TTC549 (cell line): ENCODE results near the gene PEF1.
"Not testable (repeated sequence)": the region's sequence is repeated elsewhere in the genome, so short reads cannot be mapped to it uniquely, and the experiment has no call there.

Source experiments
- FAIRE-seq: peaks from 2 replicates; lab custom pipeline; 2012; peaks lifted over from hg19 to GRCh38; lab: Jason Lieb, UNC

The PEF1 gene

DNA sequence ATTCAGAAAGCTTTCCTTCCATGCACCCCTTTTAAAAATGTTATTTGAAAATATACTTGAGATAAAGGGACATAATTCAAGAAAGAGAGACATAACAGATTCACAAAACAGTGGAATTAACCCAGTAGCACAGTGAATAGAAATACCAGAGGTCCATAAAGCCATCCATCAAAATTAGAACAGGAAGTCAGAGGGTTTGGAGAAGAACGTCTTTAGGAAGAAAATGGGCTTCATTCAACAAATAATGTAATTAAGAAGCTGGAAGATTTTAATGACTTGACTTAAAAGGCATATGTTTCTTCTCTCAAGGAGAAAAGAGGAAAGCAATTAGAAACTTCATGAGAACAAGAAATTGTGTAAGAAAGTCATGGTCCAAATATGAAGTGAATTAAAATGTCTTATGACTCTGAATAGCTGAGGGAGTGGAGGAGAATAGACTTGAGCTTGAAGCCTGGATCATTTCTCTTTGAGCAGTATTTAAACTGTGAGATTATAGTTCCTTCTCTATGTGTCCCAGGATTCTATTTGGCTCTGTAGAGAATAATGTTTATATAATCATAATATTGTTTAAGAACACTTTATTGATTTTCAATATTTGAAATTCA is 35.1 kb downstream of the PEF1 start:
- no peak for FAIRE-seq

DNA sequence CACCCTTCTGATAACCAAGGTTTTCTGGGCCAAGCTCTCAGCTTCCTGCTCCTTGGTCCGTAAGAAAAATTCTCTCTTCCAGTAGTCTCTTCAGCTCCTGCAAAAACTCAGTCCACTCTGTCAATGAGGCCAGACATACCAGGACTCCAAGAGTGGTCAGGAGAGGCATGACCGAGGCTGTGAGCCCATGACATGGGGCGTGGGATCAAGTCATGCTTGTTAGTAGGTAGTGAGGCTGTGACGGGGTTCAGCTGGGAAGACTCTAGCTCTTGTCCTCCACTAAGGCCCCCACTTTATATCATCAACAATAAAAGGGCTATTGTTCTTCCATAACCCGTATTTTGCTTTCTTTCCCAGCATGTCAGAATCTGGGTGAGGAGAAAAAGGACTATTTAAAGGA is 37.3 kb downstream of the PEF1 start:
- no peak for FAIRE-seq

DNA sequence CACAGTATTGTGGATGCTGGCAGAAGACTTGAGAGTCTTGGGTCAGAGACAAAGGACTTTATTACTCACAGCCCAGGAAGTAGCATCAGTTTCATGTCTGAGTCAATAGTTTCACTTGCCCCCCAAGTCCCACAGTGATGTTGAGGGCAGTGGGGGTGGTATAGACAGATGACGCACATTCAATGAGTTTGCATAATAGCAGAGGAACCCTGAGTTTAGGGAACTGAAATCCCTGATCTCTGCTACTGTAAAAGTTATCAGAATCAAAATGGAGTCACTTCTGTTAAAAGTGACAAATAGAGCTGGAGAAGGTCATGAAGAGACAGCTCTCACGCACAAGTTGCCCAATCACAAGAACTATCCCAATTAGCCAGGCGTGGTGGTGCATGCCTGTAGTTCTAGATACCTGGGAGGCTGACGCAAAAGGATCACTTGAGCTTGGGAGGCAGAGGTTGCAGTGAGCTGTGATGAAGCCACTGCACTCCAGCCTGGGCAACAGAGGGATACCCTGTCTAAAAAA is 38.7 kb downstream of the PEF1 start:
- FAIRE-seq = no peak

DNA sequence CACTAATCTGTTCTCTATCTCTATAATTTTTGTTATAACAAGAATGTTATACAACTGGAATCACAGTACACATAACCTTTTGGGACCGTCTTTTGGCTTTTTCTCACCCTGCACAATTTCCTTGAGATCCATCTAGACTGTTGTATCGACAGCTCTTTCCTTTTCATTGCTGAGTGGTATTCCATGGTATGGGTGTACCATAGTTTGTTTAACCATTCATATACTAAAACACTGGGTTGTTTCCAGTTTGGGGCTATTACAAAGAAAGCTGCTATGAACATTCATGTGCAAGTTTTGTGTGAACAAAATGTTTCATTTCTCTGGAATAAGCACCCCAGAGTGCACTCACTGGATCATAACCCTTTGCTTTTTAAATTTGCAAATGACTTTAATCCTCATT is 42.6 kb downstream of the PEF1 start:
- no peak for FAIRE-seq

DNA sequence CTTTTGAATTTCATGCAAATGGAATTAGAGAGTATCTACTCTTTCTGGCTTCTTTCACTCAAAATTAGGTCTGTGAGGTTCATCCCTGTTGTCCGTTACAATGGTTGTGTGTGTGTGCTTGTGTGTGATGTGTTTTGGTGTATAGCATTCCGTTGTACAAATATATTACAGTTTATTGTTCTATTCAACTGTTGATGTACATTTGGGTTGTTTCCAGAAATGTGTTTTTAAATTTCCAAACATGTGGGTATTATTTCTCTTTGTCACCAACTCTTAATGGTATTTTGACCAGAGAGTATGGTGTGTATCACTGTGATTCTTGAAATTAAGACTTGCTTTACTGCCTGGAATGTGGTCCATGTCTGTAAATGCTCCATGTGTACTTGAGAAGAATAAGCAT is 44.0 kb downstream of the PEF1 start:
- FAIRE-seq = no peak

DNA sequence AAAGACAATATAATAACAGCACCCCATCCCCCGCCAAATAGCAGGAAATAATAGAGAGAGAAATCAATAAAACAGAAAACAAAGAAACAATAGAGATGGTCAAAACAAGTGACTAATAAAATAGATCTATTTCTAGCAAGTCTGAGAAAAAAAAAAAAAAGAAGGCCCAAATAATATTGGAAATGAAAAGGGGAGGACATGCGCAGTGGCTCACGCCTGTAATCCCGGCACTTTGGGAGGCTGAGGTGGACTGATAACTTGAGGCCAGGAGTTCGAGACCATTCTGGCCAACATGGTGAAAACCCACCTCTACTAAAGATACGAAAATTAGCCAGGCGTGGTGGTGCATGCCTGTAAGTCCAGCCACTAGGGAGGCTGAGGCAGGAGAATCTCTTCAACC is 45.7 kb downstream of the PEF1 start:
- FAIRE-seq = no peak

DNA sequence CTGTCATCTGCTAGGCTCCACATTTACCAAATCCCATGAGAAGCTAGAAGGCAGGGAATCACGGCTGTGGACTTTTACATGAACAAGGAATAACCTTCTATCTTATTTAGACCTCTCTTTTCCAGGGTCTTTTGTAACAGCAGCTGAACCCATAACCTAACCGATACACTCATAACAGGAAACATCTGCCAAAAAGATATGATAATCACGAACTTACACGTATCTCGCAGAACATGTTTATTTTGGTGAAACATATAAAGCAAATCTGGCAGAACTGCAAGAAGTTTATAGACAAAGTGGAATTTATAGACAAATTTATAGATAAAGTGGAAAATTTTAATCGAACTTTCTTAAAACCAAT is 48.0 kb downstream of the PEF1 start:
- FAIRE-seq = no peak

DNA sequence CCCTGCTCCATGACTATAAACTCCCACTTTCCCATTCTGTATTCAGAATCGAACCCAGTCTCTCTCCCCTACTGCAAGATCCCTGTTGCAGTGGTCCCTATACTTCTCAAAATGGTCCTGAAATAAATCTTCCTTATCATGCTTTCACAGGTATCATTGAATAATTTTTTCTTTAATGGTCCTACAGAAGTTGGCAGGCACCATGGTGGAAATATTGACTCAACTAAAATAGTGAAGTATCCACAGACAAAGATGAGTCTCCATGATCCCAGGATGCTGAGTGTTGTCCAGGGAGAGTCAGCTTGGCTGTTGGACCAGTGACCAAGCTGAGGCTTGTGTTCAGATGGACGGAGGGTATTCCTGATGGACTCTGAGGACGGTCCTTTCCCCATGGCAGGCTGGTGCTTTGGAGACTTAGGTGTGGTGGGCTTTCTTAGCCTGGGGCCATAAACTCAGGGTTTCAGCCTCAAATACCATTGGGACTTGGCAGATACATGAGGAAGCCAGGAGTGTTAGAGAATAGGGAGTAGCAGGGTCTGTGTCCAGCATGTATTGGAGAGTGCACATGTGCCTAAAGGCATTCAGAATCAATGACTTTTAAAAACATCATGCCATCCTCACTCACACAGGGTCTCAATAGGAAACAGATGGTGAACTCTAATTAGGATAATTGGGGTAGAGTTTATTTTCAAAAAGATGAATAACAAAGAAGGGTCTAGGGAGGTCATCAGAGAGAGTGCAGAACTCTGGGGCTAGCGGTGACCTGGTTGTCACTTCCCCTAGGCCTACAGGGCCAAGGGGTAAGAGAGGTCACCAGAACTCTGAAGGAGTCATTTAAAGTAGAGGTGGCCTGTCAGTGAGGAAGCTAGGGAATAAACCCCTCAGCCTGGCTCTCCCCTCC is 48.6 kb downstream of the PEF1 start:
- no peak for FAIRE-seq

DNA sequence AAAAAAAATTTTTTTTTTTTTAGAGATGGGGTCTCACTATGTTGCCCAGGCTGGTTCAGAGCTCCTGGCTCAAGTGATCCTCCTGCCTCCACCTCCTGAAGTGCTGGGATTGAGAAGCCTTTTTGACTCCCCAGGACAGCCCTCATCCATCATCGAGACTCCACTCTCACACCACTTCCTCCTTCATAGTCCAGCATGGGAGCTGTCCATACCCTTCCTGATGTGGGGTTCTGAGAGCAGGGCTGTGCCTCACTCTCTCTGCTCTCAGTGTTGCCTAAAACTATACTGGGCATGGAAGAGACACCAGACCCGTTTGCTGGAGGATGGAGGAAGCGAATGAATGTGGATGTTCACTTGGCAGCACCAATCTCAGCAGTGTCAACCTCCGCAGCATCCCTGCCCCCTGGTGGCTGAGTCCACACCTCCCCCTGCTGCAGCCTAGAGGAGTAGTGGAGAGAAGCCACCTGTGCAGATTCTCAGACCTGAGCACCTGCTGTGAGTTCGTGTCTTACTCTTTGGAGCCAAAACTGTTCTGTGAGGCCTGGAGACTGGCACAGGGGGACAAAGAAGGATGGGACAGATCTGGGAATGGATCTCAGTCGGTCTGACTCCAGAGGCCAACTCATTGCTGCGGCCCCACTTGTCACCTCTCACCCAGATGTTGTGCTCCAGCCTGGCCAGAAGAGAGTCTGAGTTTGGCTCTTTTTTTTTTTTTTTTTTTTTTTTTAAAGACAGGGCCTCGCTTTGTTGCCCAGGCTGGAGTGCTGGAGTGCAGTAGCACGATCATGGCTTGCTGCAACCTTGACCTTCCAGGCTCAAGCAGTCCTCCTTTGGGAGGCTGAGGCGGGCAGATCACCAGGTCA is 50.7 kb downstream of the PEF1 start:
- no peak for FAIRE-seq

DNA sequence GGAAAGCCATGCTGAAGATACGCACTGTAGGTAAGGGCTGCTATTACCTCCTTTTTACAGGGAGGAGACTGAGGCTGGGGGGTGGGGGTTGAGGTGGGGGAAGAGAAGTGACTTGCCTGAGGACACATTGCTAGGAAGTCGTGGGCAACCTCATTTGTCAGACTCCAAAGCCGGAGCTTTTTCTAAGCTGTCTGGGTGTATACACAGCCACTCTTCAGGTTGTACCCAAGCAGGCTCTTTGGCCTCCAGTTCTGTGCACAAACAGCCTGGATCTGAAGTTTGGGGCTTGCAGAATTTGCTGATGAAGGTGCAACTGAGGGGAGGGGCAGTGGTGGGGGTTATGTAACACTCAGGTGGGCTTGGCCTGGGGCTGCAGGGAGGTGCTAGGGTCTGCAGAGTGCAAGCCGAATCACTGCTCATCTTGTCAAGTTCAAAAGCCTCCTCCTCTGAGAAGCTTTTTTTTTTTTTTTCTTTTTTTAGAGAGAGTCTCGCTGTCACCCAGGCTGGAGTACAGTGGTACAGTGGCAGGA is 51.5 kb downstream of the PEF1 start:
- no peak for FAIRE-seq

DNA sequence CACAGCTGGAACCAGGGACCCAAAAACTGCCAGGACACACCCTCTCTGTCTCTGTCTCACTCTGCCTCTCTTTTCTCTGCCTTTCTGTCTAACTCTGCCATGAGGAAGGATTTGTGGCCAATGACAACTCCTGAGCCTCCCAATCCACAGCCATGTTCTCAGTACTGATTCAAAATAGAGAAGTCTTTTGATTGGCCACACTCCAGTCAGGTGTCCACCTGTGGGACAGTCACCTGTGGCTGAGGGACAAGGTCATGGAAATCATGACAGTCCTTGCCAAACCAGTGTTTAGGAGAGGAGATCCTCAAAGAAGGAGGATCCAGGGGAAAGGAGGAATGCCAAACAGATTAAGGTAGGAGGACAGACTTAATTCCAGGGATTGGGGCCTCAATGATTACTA is 52.5 kb downstream of the PEF1 start:
- no peak for FAIRE-seq

DNA sequence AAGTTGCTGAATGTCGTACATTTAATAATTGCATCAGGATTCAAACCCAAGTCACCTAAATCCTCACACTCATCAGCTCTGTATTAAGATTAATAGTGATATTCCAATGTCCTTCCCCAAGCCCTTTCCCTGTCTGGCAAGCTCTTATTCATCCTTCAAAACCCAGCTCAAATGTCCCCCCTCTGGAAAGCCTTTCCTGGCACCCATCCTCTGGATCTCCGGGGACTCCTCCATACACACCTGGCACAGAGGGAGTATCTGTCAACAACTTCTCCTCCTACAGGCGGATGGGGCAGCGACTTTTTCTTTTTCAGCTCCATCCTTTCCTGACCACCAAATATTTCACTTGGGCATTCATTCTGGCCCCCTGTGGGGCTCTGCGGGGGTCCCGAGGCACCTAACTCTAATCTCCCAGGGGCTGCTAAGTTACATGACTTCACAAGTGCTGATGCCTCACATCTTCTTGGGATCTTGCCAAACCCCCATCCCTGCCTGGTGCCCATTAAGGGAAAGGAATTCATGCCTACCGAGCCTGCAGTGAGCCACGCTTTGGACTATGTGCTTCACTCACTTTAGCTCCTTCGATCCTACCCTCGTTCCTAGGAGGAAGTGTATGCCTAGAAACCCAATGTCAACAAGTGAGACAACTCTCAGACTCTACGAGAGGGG is 53.1 kb downstream of the PEF1 start:
- no peak for FAIRE-seq

DNA sequence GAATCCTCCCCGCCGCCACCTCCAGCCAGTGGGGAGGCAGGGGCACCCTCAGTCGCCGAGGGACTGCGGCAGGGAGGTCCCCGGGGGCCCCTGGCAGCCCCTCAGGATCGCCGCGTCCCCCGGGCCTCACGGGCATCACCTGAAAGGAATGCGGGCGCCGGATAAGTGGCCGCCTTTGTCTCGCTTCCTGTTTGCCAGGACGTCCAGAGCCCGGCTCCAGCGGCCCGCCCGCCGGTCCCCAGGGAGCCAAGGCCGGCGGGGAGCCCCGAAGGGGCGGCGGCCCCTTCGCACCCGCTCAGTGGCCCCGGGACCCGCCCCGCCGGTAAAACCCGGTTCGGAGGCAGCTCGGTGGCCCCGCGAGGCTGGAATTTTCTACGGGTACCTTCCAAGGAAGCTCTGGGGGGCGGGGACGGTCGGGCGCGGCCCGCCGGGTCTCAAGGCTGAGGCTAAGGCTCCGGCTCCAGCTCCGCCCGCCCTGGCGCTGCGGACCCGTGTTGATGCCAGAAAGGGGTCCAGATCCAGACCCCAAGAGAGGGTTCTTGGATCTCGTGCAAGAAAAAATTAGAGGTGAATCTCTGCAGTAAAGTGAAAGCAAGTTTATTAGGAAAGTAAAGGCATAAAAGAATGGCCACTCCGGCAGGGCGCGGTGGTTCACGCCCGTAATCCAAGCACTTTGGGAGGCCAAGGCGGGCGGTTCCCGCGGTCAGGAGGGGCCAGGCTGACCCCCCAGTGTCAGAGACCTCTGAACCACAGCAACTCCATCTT is 55.7 kb downstream of the PEF1 start:
- no peak for FAIRE-seq

DNA sequence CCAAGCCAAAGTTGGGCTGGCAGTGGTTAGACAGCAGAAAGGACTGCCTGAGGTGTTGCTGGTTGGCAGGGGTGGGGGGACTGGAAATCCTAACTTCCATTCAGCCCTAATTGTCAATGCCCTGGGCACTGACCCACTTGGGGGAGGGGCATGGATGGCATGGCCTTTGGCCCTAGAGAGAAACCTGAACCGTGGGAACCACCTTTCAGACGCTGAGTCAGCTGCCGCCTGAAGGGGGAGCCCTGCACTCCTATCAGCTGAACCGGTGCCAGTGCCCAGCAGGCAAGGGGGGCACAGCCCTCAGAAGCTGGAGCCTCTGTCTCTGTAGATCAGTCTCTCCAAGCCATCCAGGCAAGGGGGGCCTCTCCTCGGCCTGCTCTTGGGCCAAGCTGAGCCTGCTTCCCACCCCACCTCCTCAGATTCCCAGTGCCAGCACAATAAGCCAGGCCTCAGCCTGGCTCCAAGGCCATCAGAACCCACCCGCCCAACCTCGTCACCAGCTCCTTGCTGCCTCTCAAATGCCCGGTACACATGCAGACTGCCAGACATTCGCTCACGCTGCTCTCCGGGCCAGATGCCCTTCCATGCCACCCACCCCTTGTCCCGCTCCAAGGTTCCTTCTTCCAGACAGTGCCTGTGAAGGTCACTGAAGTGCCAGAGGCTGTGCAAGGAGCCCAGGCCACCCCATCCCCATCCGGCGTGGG is 56.8 kb downstream of the PEF1 start:
- no peak for FAIRE-seq

DNA sequence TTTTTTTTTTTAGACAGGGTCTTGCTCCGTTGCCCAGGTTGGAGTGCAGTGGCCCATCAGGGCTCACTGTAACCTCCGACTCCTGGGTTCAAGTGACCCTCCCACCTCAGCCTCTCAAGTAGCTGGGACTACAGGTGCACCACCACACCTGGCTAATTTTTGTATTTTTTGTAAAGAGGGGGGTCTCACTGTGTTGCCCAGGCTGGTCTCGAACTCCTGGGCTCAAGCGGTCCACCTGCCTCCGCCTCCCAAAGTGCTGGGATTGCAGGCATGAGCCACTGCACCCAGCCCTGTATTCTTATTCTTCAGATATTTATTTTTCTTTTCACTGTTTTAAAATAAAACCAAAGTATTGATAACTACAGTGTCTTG is 57.4 kb downstream of the PEF1 start:
- FAIRE-seq = not testable (repeated sequence)

DNA sequence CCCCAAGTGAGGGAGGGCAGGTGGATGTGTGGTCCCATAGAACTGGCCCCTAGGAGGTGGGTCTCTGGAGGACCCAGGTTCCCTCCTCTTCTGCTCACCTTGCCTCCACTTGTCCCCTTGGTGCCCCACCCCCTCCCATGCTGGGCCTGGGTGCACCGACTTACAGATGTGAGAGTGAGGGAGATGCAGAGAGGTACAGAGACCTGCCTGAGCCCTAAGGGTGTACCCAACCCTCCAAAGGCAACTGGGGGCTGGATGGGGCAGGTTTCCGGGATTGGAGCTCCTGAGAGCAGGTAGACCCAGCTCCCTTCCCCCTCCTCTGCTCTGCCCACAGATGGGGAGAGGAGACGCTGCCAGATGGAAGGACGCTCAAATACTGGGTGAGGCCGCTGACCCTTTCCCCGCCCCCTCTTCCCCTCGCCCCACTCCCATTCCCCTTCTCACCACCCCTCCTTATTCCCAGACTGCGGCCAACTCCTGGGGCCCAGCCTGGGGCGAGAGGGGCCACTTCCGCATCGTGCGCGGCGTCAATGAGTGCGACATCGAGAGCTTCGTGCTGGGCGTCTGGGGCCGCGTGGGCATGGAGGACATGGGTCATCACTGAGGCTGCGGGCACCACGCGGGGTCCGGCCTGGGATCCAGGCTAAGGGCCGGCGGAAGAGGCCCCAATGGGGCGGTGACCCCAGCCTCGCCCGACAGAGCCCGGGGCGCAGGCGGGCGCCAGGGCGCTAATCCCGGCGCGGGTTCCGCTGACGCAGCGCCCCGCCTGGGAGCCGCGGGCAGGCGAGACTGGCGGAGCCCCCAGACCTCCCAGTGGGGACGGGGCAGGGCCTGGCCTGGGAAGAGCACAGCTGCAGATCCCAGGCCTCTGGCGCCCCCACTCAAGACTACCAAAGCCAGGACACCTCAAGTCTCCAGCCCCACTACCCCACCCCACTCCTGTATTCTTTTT is 58.0 kb downstream of the PEF1 start:
- no peak for FAIRE-seq

DNA sequence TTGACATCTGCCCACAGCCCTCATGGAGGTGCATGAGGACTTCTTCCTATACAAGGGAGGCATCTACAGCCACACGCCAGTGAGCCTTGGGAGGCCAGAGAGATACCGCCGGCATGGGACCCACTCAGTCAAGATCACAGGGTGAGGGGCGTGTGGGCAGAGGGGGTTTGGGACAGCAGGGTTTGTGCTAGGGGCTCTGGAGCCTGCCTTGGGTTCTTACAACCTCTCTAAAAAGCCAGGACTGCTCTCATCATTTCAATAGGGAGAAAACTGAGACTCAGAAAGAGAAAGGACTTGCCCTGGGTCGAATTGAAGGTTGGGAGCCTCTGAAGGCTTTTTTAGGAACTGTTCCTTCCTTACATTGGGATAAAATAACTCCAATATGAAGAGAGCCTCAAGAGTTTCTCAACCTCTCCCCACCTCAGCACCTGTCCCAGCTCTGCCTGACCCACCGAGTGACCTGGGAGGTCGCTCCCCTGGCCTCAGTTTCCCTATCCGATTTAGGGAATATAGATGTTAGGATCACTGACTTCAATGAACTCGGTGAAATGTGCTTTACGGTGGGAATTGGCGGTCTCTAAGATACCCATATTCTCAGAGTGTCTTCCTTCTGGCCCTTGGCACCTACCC is 58.8 kb downstream of the PEF1 start:
- no peak for FAIRE-seq

DNA sequence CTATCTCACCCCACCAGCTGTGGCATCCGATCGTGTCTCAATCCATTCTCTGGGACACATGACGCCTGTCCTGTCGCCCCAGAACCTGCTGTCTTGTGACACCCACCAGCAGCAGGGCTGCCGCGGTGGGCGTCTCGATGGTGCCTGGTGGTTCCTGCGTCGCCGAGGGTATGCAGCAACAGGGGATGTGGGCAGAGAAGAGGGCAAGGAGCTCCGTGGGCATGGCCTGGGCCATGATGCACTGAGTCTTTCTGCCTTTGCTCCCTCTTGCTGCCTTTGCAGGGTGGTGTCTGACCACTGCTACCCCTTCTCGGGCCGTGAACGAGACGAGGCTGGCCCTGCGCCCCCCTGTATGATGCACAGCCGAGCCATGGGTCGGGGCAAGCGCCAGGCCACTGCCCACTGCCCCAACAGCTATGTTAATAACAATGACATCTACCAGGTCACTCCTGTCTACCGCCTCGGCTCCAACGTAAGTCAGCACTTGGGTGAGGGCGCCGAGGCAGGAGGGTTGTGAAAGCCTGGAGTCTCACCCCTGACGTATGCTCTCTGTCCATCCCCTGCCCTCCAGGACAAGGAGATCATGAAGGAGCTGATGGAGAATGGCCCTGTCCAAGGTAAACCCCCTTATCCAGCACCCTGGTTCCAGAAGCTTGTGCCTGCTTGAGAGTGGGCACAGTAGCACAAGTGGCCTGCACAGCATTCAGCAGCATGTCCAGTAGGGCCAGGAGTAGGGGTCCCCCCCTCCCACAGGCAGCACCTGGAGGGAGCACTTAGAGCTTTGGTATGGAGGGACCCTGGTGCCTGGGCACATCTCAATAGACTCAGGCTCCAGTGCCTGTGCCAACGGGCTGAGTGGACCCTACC is 59.6 kb downstream of the PEF1 start:
- FAIRE-seq = no peak
